HepG2 (cell line): ENCODE results near the gene NGFR. TPM values are rescaled to one million over a fixed set of nuclear protein-coding genes. Genes with fewer than 3 reads are reported as not detected.

Experiments used
- ATAC-seq: fragments of 200-7000 bp; cut with Tn5 transposase; 3 replicates; pipeline ENCODE4 v1.9.1; 2020; ENCODE audit warnings: mild to moderate bottlenecking, moderate library complexity
- BruUV-seq: library from RNA; stranded (reverse); fragments of 400-500 nt; replicated peaks from 2 replicates; lab custom pipeline; 2021; lab: Mats Ljungman, UMichigan
- CTCF ChIA-PET: fragments of 300-600 bp; formaldehyde crosslinking; extraction: SDS; loops from one replicate; lab custom pipeline; 2021; ENCODE audit warnings: low total read pairs, inconsistent platforms, low intra/inter-chr PET ratio; lab: Yijun Ruan, JAX
- POLR2A ChIA-PET: fragments of 350-600 bp; sonication (Branson Sonifier 250); formaldehyde crosslinking; loops from one replicate; lab custom pipeline; 2020; ENCODE audit warnings: antibody characterized with exemption, inconsistent platforms; lab: Yijun Ruan, JAX
- DNase-seq: peaks from one replicate; pipeline ENCODE4 v3.0.0-alpha.2; 2015; ENCODE audit warnings: low spot score
- FAIRE-seq: peaks from 3 replicates; lab custom pipeline; 2011; peaks lifted over from hg19 to GRCh38; lab: Jason Lieb, UNC
- H2AFZ ChIP-seq: one replicate; pipeline ENCODE4 v1.6.1; 2011; ENCODE audit warnings: low read length, inconsistent platforms
- H3K27ac ChIP-seq: fragments of 300-600 bp; 3 replicates; pipeline ENCODE4 v1.8.0; 2011; ENCODE audit warnings: mixed run types, mild to moderate bottlenecking, mixed read lengths, low read length, inconsistent platforms; ENCODE audit not compliant: insufficient read depth; ENCODE audit errors: extremely low read length
- H3K27me3 ChIP-seq, 2 experiments: fragments of 200-600 bp in 1 of 2; 2 replicates in 1 of 2; 3 replicates in 1 of 2; pipeline versions ENCODE4 v1.6.0 to v1.8.0; 2011; ENCODE audit warnings: low read length in 2 of 2, mild to moderate bottlenecking in 2 of 2, moderate library complexity in 2 of 2, inconsistent platforms in 1 of 2; ENCODE audit not compliant: insufficient read depth in 2 of 2, control insufficient read depth in 1 of 2
- H3K36me3 ChIP-seq, 2 experiments: fragments of 200-600 bp in 1 of 2; replicated peaks in 1 of 2; 2 replicates in 1 of 2; 3 replicates in 1 of 2; pipeline versions ENCODE4 v1.5.1 to v1.8.0; 2011; ENCODE audit warnings: low read length in 2 of 2, inconsistent platforms in 1 of 2; ENCODE audit not compliant: insufficient read depth in 2 of 2, control insufficient read depth in 1 of 2
- H3K4me1 ChIP-seq: 2 replicates; pipeline ENCODE4 v1.5.1; 2012; ENCODE audit warnings: low read length, inconsistent platforms; ENCODE audit not compliant: insufficient read depth
- H3K4me2 ChIP-seq: 2 replicates; pipeline ENCODE4 v1.6.0; 2011; ENCODE audit warnings: low read depth, low read length, inconsistent platforms
- H3K4me3 ChIP-seq, 3 experiments: fragments of 200-600 bp in 1 of 3; sonication (generic), shearing (Covaris generic) in 1 of 3; replicated peaks in 1 of 3; 2 replicates each; pipeline ENCODE4 v1.5.1; 2011 to 2016; ENCODE audit warnings: low read length in 3 of 3, inconsistent platforms in 2 of 3, low read depth in 2 of 3, mild to moderate bottlenecking in 2 of 3, control low read depth in 1 of 3, mixed read lengths in 1 of 3; ENCODE audit not compliant: insufficient read depth in 1 of 3
- H3K79me2 ChIP-seq: one replicate; pipeline ENCODE4 v1.6.1; 2011; ENCODE audit warnings: low read length, inconsistent platforms; ENCODE audit not compliant: insufficient read depth
- H3K9ac ChIP-seq: 2 replicates; pipeline ENCODE4 v1.6.0; 2011; ENCODE audit warnings: mild to moderate bottlenecking, low read depth, low read length, inconsistent platforms; ENCODE audit not compliant: insufficient read depth
- H3K9me3 ChIP-seq: 2 replicates; pipeline ENCODE4 v1.5.1; 2012; ENCODE audit warnings: mild to moderate bottlenecking, low read length
- H4K20me1 ChIP-seq: 2 replicates; pipeline ENCODE4 v1.6.0; 2011; ENCODE audit warnings: inconsistent platforms, mild to moderate bottlenecking, low read length, moderate library complexity; ENCODE audit not compliant: insufficient read depth
- ETV5 ChIP-seq: IDR thresholded peaks from 2 replicates; pipeline ENCODE4 v1.6.1; 2018; ENCODE audit warnings: missing biosample characterization, missing genetic modification reagents, inconsistent platforms, borderline replicate concordance
- GABPB1 ChIP-seq: IDR thresholded peaks from 2 replicates; pipeline ENCODE4 v1.6.1; 2016; ENCODE audit warnings: mild to moderate bottlenecking, missing genetic modification reagents, moderate library complexity, missing compliant biosample characterization
- KDM5B ChIP-seq: sonication (generic); formaldehyde crosslinking; IDR thresholded peaks from 2 replicates; pipeline ENCODE4 v1.4.0; 2020; ENCODE audit warnings: missing genetic modification reagents, mild to moderate bottlenecking, borderline replicate concordance
- TIGD3 ChIP-seq: sonication (generic); formaldehyde crosslinking; IDR thresholded peaks from 2 replicates; pipeline ENCODE4 v1.5.1; 2020; ENCODE audit warnings: mild to moderate bottlenecking, missing genetic modification reagents, borderline replicate concordance
- ZNF263 ChIP-seq: sonication (generic); formaldehyde crosslinking; IDR thresholded peaks from 2 replicates; pipeline ENCODE4 v1.4.0; 2020; ENCODE audit warnings: missing genetic modification reagents
- ZNF558 ChIP-seq: sonication (generic); formaldehyde crosslinking; IDR thresholded peaks from 2 replicates; pipeline ENCODE4 v1.9.0; 2022; ENCODE audit warnings: mild to moderate bottlenecking, missing genetic modification reagents, borderline replicate concordance
- ZNF572 ChIP-seq: sonication (generic); formaldehyde crosslinking; IDR thresholded peaks from 2 replicates; pipeline ENCODE4 v1.5.1; 2020; ENCODE audit warnings: mild to moderate bottlenecking, missing genetic modification reagents
- ZNF639 ChIP-seq: conservative IDR thresholded peaks from 2 replicates; pipeline ENCODE4 v1.6.1; 2018; ENCODE audit warnings: missing genetic modification reagents
- ZNF687 ChIP-seq: sonication (generic); formaldehyde crosslinking; IDR thresholded peaks from 2 replicates; pipeline ENCODE4 v1.5.1; 2020; ENCODE audit warnings: mild to moderate bottlenecking, missing genetic modification reagents, moderate library complexity
- whole genome bisulfite sequencing: methylation state at CpG from one replicate; pipeline ENCODE4 v1.1.6; 2017; ENCODE audit warnings: low lambda C conversion rate; 5-methylcytosine and 5-hydroxymethylcytosine counted together
- in situ Hi-C: cut with HindIII; loops from 2 replicates; pipeline ENCODE4 v1.10.0; 2017; ENCODE audit warnings: low pct_unique_long_range_greater_than_20kb; ENCODE audit not compliant: extremely low pct_ligation_motif_present
- intact Hi-C: fragments of 100-400 bp; cut with micrococcal nuclease; formaldehyde crosslinking; loops from one replicate; pipeline ENCODE4 v1.10.0; 2022; ENCODE audit not compliant: unreplicated experiment
- polyA plus RNA-seq, 8 experiments: library from polyadenylated mRNA; depleted of rRNA in 3 of 8; stranded (reverse) in 7 of 8; unstranded in 1 of 8; fragments of >200 nt; fragmentation: Illumina TruSeq in 4 of 8; extraction: Trizol in 4 of 8; gene quantifications; 2 replicates each; pipeline versions ENCODE4 v1.2.1 to v1.2.3, GENCODE V29; 2011 to 2016; ENCODE audit warnings: low read depth in 4 of 8, missing spikeins in 1 of 8, mixed read lengths in 1 of 8; ENCODE audit not compliant: insufficient read depth in 1 of 8
- total RNA-seq, 5 experiments: library from RNA; depleted of rRNA; stranded (reverse); fragments of >200 nt; fragmentation: Illumina TruSeq; extraction: Trizol; gene quantifications; 2 replicates each; pipeline ENCODE4 v1.2.3, GENCODE V29; 2016; ENCODE audit warnings: low read depth in 1 of 5

The NGFR gene
- total and polyA plus RNA-seq, 2 of the 13 experiments (the other 11 are each of a cell fraction or from before 2014, with no cell fraction given): 1.1 to 1.8 TPM

- FAIRE-seq (no peak), ATAC-seq (peak; percentile 35), DNase-seq (no peak)
- H4K20me1 ChIP-seq: no peaks in the 10 kb centered on the region
- no peaks in the 10 kb centered on the region for H3K9me3 ChIP-seq
- in situ Hi-C loops: no loop called here
- 28% methylated on average over 12 of the region's 13 CpGs for WGBS
- H3K79me2 ChIP-seq: no peaks in the 10 kb centered on the region
- intact Hi-C loops: no loop called here
- no peak for TF ChIP-seq ZNF639 (CRISPR knock-in tag)
- peak; percentile 39; the same call in 1 of the 2 replicates for TF ChIP-seq ETV5 (CRISPR knock-in tag)
- TF ChIP-seq ZNF558: no peak
- peak; percentile 18; the same call in 1 of the 2 replicates for TF ChIP-seq ZNF263 (CRISPR knock-in tag)
- TF ChIP-seq TIGD3 (CRISPR knock-in tag): no peak
- TF ChIP-seq ZNF572: no peak
- no peak for TF ChIP-seq KDM5B
- 0 out of 2 replicates have a peak, but pooled peaks have one; percentile 27 for TF ChIP-seq ZNF687 (CRISPR knock-in tag)
- TF ChIP-seq GABPB1: peak; percentile 50
- H3K4me2 ChIP-seq: no peak overlapping the region
- POLR2A ChIA-PET: no interaction called here
- H3K9ac ChIP-seq: no peak overlapping the region
- peaks cover 11 to 98% of the 10 kb centered on the region in 2 experiments for H3K27me3 ChIP-seq
- H3K27ac ChIP-seq: no peak overlapping the region
- H2AFZ ChIP-seq: no peak overlapping the region
- H3K36me3 ChIP-seq: no peaks in the 10 kb centered on the region
- CTCF ChIA-PET: no interaction called here
- no TSS peak for BruUV-seq
- peaks cover 15% of the 10 kb centered on the region; the same call in 1 of the 2 replicates for H3K4me1 ChIP-seq
- H3K4me3 ChIP-seq: no peak overlapping the region
Observed at GRCh38 chr17:49486012-49486641, 9.0 kb upstream of the NGFR start.
